ENCODE results near the gene NLE1.
"Not testable (repeated sequence)": the region's sequence is repeated elsewhere in the genome, so short reads cannot be mapped to it uniquely, and the experiment has no call there.

The NLE1 gene

GRCh38 chr17:35095741-35096140, 46.4 kb downstream of the NLE1 start:
- no peak overlapping the region for H3K4me3 ChIP-seq (ENCODE audit: low read length)
- TF ChIP-seq ZNF274 (IDR thresholded peaks at IDR 0.05; ENCODE audit: low read depth, low read length) = no peak

GRCh38 chr17:35094902-35095301, 47.2 kb downstream of the NLE1 start:
- no peak for TF ChIP-seq ZNF274 (IDR thresholded peaks at IDR 0.05; ENCODE audit: low read depth, low read length)
- no peak overlapping the region for H3K4me3 ChIP-seq (ENCODE audit: low read length)

GRCh38 chr17:35090707-35091106, 51.4 kb downstream of the NLE1 start:
- H3K4me3 ChIP-seq (ENCODE audit: low read length) = not testable (repeated sequence)

- H3K4me3 ChIP-seq (ENCODE audit: low read length) = peak overlapping the region; percentile 36; the same call in 1 of the 2 replicates
- no peak for TF ChIP-seq ZNF274 (IDR thresholded peaks at IDR 0.05; ENCODE audit: low read depth, low read length)
These were observed 52.4 kb downstream of the NLE1 start for GRCh38 chr17:35089586-35090296.

- TF ChIP-seq ZNF274 (IDR thresholded peaks at IDR 0.05; ENCODE audit: low read depth, low read length) = no peak
These were observed 53.1 kb downstream of the NLE1 start for GRCh38 chr17:35088881-35089585.

GRCh38 chr17:35088356-35088880, 53.7 kb downstream of the NLE1 start:
- TF ChIP-seq ZNF274 (IDR thresholded peaks at IDR 0.05; ENCODE audit: low read depth, low read length) = no peak
- peak overlapping the region; percentile 87 for H3K4me3 ChIP-seq (ENCODE audit: low read length)

More at GRCh38 chr17:35088881-35089585, 53.1 kb downstream of the NLE1 start:
- peak overlapping the region; percentile 87 for H3K4me3 ChIP-seq (ENCODE audit: low read length)

- no peak for TF ChIP-seq ZNF274 (IDR thresholded peaks at IDR 0.05; ENCODE audit: low read depth, low read length)
These were observed 54.3 kb downstream of the NLE1 start for GRCh38 chr17:35087731-35088355.

GRCh38 chr17:35086931-35087573, 55.1 kb downstream of the NLE1 start:
- peak overlapping the region; percentile 87 for H3K4me3 ChIP-seq (ENCODE audit: low read length)
- TF ChIP-seq ZNF274 (IDR thresholded peaks at IDR 0.05; ENCODE audit: low read depth, low read length) = no peak

More at GRCh38 chr17:35087731-35088355, 54.3 kb downstream of the NLE1 start:
- peak overlapping the region; percentile 87 for H3K4me3 ChIP-seq (ENCODE audit: low read length)

- H3K4me3 ChIP-seq (ENCODE audit: low read length) = peak overlapping the region; percentile 1; the same call in 1 of the 2 replicates
These were observed 55.9 kb downstream of the NLE1 start for GRCh38 chr17:35086164-35086563.

GRCh38 chr17:35084987-35085386, 57.1 kb downstream of the NLE1 start:
- H3K4me3 ChIP-seq (ENCODE audit: low read length) = no peak overlapping the region
- TF ChIP-seq ZNF274 (IDR thresholded peaks at IDR 0.05; ENCODE audit: low read depth, low read length) = no peak

More at GRCh38 chr17:35086164-35086563, 55.9 kb downstream of the NLE1 start:
- no peak for TF ChIP-seq ZNF274 (IDR thresholded peaks at IDR 0.05; ENCODE audit: low read depth, low read length)

- no peak overlapping the region for H3K4me3 ChIP-seq (ENCODE audit: low read length)
- no peak for TF ChIP-seq ZNF274 (IDR thresholded peaks at IDR 0.05; ENCODE audit: low read depth, low read length)
These were observed 59.0 kb downstream of the NLE1 start for GRCh38 chr17:35083071-35083470.

GRCh38 chr17:35082073-35082657, 59.9 kb downstream of the NLE1 start:
- H3K4me3 ChIP-seq (ENCODE audit: low read length) = peak overlapping the region; percentile 30

GRCh38 chr17:35081638-35082037, 60.5 kb downstream of the NLE1 start:
- TF ChIP-seq ZNF274 (IDR thresholded peaks at IDR 0.05; ENCODE audit: low read depth, low read length) = no peak
- H3K4me3 ChIP-seq (ENCODE audit: low read length) = no peak overlapping the region

More at GRCh38 chr17:35082073-35082657, 59.9 kb downstream of the NLE1 start:
- TF ChIP-seq ZNF274 (IDR thresholded peaks at IDR 0.05; ENCODE audit: low read depth, low read length) = no peak

- no peak for TF ChIP-seq ZNF274 (IDR thresholded peaks at IDR 0.05; ENCODE audit: low read depth, low read length)
- no peak overlapping the region for H3K4me3 ChIP-seq (ENCODE audit: low read length)
These were observed 61.6 kb downstream of the NLE1 start for GRCh38 chr17:35080536-35080935.

Measured in GM08714 (cell line).